A549 (cell line): ENCODE measurements around the gene DNAJB1.

ENCODE experiments used
- CTCF ChIP-seq: fragments of >200 bp; sonication (Bioruptor Twin); formaldehyde crosslinking; IDR thresholded peaks from 3 replicates; pipeline ENCODE4 v1.5.1; 2016
- EP300 ChIP-seq, 2 experiments: fragments of >200 bp; sonication (Bioruptor Twin); formaldehyde crosslinking; IDR thresholded peaks; 2 replicates in 1 of 2; 3 replicates in 1 of 2; pipeline ENCODE4 v1.6.1; 2016 to 2017
- HOXA7 ChIP-seq: fragments of 250-450 bp; sonication (Bioruptor Pico); IDR thresholded peaks from 2 replicates; pipeline ENCODE4 v1.5.0; 2020; ENCODE audit warnings: mild to moderate bottlenecking, moderate library complexity
- NR3C1 ChIP-seq: fragments of >200 bp; sonication (Bioruptor Twin); formaldehyde crosslinking; IDR thresholded peaks from 3 replicates; pipeline ENCODE4 v1.6.1; 2017

GRCh38 chr19:14473978-14474578 is 44.1 kb downstream of the DNAJB1 start:
- TF ChIP-seq CTCF = no peak
- no peak for TF ChIP-seq NR3C1
- no peak for TF ChIP-seq EP300 (IDR thresholded peaks at IDR 0.05)
- TF ChIP-seq HOXA7 (CRISPR knock-in tag) = no peak
